Tibial artery (tissue), 4 donors: ENCODE measurements around the gene PRR15L.

Experiments
- DNase-seq, 2 donors: peaks; one replicate each; pipeline ENCODE4 v3.0.0-alpha.2; 2019
- H3K27ac ChIP-seq, 2 donors: fragments of 200-600 bp; sonication (generic) in 1 of 2; 1 replicate in 1 of 2; 2 replicates in 1 of 2; pipeline ENCODE4 v1.5.1; 2018 to 2019; ENCODE audit warnings: mild to moderate bottlenecking in 1 of 2
- H3K27me3 ChIP-seq, 2 donors: fragments of 200-600 bp; sonication (generic) in 1 of 2; one replicate each; pipeline versions ENCODE4 v1.5.1 to v1.6.0; 2016 to 2019
- H3K36me3 ChIP-seq, 3 donors: fragments of 200-600 bp; sonication (generic) in 2 of 3; one replicate each; pipeline ENCODE4 v1.5.1; 2016 to 2019; ENCODE audit warnings: mild to moderate bottlenecking in 2 of 3
- H3K4me1 ChIP-seq, 4 donors: fragments of 200-600 bp; sonication (generic) in 2 of 4; 1 replicate in 3 of 4; 2 replicates in 1 of 4; pipeline ENCODE4 v1.5.1; 2016 to 2019
- H3K4me3 ChIP-seq, 2 donors: fragments of 200-600 bp; sonication (generic) in 1 of 2; 1 replicate in 1 of 2; 2 replicates in 1 of 2; pipeline ENCODE4 v1.5.1; 2018 to 2019; ENCODE audit warnings: mild to moderate bottlenecking in 2 of 2
- H3K9me3 ChIP-seq, 3 donors: fragments of 200-600 bp; sonication (generic) in 1 of 3; one replicate each; pipeline ENCODE4 v1.5.1; 2016 to 2019
- CTCF ChIP-seq, 2 experiments: fragments of 200-600 bp in 1 of 2; fragments of 450-650 bp in 1 of 2; IDR thresholded peaks; one replicate each; pipeline ENCODE4 v1.5.1; 2017 to 2019; ENCODE audit warnings: antibody characterized with exemption in 2 of 2, mild to moderate bottlenecking in 1 of 2, moderate library complexity in 1 of 2
- intact Hi-C: fragments of 100-400 bp; cut with DNase I; formaldehyde crosslinking; loops from one replicate; pipeline ENCODE4 v1.15.0; 2023; ENCODE audit warnings: low total_unique reads

PRR15L gene

DNA sequence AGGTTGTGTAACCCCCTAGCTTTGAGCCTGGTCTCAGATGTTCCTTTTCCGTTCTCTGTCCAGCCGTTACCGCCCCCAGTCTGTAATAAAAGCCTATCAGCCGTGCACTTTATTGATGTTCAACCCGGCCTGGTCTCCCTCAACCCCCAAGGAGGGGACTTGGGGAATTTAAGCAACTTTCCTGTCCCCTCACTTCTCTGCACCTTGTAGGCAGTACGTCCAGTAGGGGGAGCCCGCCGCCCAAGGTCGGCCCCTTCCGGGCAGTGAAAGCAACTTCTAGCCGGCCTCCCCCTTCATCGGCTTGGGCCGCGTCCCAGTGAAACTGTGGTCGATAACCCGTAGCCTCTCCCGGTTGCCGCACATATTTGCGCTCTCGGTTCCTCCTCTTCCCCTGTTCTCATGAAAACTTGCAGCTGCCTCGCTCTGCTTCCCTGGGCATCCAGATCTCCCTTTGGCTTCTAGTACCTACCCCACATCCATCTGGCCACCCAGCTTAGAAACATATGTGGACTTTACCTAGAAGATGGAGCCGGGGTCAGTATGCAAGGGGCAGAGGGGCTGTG, 8.4 kb downstream of the PRR15L start:
- Histone ChIP-seq H3K4me1 (peaks cover 0 to 32% (median 16%) of the 10 kb centered on the region in 4 donors), H3K9me3 (no peaks in the 10 kb centered on the region), H3K27ac (peak overlapping the region; percentile 54 to 67), H3K4me3 (peak overlapping the region; percentile 32 to 47), H3K36me3 (peaks cover 0 to 38% (median 5%) of the 10 kb centered on the region in 3 donors), H3K27me3 (no peaks in the 10 kb centered on the region)
- intact Hi-C loops = loop anchor here (5.0 kb wide), 1 partner anchor 107 kb away; the partner anchor contains the start of gene SCRN2
- DNase-seq = peak; percentile 80 to 86
- TF ChIP-seq CTCF (IDR thresholded peaks at IDR 0.05) = peak; percentile 81 to 90

- intact Hi-C loops = loop anchor here (5.0 kb wide), 1 partner anchor 106 kb away; the partner anchor contains the start of gene SCRN2
- no peak for TF ChIP-seq CTCF (IDR thresholded peaks at IDR 0.05)
- Histone ChIP-seq H3K4me1 (peaks cover 0 to 34% (median 16%) of the 10 kb centered on the region in 4 donors), H3K9me3 (no peaks in the 10 kb centered on the region), H3K36me3 (peaks cover 0 to 43% (median 9%) of the 10 kb centered on the region in 3 donors), H3K27me3 (no peaks in the 10 kb centered on the region), H3K4me3 (no peak overlapping the region), H3K27ac (peak overlapping the region; percentile 54 to 67)
- no peak for DNase-seq
These were observed 8.9 kb downstream of the PRR15L start for GRCh38 chr17:47948706-47949196.

DNA sequence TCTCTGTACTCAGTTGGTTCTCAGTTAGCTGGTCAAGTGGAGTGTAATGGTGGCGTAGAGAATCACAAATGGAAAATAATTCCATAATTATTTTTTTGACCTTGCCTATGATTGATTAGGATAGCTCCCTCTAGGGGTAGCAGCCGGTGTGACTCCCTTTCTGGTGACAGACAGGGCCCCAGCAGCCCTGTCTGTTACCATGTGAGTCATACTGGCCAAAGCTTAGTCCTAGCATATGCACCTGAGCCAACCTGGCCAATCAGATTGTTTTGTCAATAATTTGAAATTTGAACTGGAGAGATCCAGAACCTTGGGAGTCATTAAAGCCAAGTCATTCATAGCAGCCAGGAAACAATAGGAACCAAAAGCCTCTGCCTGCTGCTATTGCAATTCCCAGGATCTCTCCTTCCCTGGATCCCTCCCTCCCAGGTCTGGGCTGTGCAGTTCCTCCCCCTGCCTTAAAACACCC, 10.7 kb downstream of the PRR15L start:
- intact Hi-C loops = loop anchor here (5.0 kb wide), 1 partner anchor 105 kb away; the partner anchor contains the start of gene SCRN2
- peaks cover 0 to 46% (median 23%) of the 10 kb centered on the region in 4 donors for H3K4me1 ChIP-seq
- peak overlapping the region in 1 of 2 donors; percentile 0 for H3K27ac ChIP-seq

DNA sequence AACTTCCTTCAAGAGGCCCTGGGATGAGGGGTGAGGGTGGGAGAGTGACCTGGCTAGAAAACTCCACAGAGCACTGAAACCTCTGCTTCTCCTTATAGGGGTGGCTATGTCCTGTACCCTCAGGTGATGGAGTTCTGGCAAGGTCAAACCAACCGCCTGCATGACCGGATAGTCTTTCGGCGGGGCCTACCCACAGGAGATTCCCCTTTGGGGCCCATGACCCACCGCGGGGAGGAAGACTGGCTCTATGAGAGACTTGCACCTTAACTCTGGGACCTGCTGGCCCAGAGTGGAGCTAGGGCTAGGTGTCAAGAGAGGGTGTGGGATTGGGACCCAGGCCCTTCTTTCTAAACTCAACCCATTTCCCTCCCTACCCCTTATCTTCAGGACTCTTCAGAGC, 11.2 kb downstream of the PRR15L start:
- Histone ChIP-seq H3K27ac (peak overlapping the region in 1 of 2 donors; percentile 0), H3K36me3 (peaks cover 0 to 36% (median 9%) of the 10 kb centered on the region in 3 donors), H3K27me3 (no peaks in the 10 kb centered on the region), H3K9me3 (no peaks in the 10 kb centered on the region), H3K4me3 (no peak overlapping the region), H3K4me1 (peaks cover 0 to 51% (median 24%) of the 10 kb centered on the region in 4 donors)
- no peak for TF ChIP-seq CTCF (IDR thresholded peaks at IDR 0.05)
- DNase-seq = no peak
- intact Hi-C loops = loop anchor here (5.0 kb wide), 1 partner anchor 104 kb away; the partner anchor contains the start of gene SCRN2

More for the DNA sequence above, 10.7 kb downstream of the PRR15L start:
- H3K27me3 ChIP-seq = no peaks in the 10 kb centered on the region
- no peak overlapping the region for H3K4me3 ChIP-seq
- H3K36me3 ChIP-seq = peaks cover 0 to 40% (median 9%) of the 10 kb centered on the region in 3 donors
- no peaks in the 10 kb centered on the region for H3K9me3 ChIP-seq
- peak; percentile 65 to 84 for TF ChIP-seq CTCF (IDR thresholded peaks at IDR 0.05)
- DNase-seq = peak; percentile 77 to 81

DNA sequence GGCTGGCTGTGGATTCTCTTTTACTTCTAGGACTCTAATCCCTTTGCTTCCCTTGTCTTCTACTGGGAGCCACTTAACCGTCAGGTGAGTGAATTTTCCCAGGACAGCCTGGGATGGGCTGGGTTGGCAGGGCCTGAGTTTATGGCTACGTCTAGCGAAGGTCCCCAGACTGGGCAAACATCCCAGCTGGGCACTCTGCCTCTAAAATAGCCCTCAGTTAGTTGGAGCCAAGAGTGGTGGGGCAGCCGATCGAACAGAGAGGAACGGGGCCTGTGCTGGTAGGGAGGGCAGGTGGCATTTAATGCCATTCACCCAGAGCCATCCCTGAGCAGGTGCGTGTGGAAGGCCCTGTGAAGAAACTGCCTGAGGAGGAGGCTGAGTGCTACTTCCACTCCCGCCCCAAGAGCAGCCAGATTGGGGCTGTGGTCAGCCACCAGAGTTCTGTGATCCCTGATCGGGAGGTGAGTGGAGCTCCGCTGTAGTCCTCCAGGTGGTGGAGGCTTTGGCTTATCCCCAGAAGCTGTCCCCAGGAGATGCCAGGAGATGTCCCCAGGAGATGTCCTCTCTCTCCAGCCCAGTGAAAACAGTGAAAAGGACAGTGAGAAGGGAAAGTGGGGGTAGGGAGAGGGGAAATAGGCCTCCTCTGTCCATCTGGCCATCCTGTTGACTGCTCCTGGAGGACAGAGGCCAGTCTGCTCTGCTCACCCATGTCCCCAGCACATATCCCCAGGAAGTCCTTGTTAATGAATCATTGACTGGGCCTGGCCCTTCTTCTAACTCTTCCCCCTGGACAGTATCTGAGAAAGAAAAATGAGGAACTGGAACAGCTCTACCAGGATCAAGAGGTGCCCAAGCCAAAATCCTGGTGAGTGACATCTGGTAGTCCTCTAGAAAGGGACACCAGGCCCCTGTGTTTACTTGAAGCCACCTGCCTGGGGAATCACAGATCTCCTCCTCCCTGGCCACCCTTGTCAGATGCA, 11.9 kb downstream of the PRR15L start:
- peak overlapping the region; percentile 2 to 38 for H3K27ac ChIP-seq
- H3K36me3 ChIP-seq = peaks cover 0 to 35% (median 9%) of the 10 kb centered on the region in 3 donors
- no peak overlapping the region for H3K4me3 ChIP-seq
- no peaks in the 10 kb centered on the region for H3K9me3 ChIP-seq
- DNase-seq = no peak
- TF ChIP-seq CTCF (IDR thresholded peaks at IDR 0.05) = no peak
- no peaks in the 10 kb centered on the region for H3K27me3 ChIP-seq
- intact Hi-C loops = loop anchor here (5.0 kb wide), 1 partner anchor 104 kb away; the partner anchor contains the start of gene SCRN2
- H3K4me1 ChIP-seq = peaks cover 0 to 54% (median 27%) of the 10 kb centered on the region in 4 donors
